ENCODE data around the gene JPH3. TPM values are rescaled to one million over a fixed set of nuclear protein-coding genes. Genes with fewer than 3 reads are reported as not detected.

JPH3 gene
- polyA plus RNA-seq, 2 of the 4 experiments (the other 2 are of a cell fraction): 0.36 to 1.6 TPM

DNA sequence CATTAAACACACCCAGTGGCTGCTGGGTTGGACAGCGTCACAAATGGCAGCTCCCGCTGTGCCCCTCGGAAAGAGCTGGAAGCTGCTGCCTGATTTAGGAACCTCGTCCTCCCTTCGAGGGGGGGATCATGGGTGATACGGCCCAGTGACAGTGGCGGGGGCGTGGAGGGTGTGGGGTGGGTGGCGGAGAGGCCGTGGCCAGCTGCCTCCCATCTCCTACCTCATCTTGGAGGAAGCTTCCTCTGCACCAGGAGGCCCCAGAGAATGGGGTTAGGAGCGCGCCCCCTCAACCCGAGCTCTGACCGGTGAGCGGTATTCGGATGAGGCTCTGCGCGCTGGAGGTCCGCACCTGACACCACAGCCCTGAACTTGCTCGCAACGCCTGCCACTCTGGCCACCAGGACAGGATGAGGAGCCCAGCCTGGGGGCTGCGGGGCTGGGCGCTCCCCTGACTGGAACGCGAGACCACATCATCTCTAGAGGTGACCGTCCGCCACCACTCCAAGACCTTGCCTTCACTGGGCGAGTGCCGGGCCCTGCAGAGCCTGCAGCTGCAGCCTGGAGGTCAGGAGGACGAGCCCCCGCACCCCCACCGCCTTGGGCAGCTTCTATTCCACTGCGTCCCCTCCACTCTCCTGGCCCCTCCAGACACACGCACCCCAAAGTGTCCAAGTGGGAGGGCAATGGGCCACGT is 82.5 kb downstream of the JPH3 start:
- no peak for DNase-seq (ENCODE audit: low read depth in 1 of 2, low spot score in 1 of 2)
- TF ChIP-seq RAD21 (conservative IDR thresholded peaks at IDR 0.05 in 1 of 2, IDR thresholded peaks at IDR 0.05 in 1 of 2) (no peak), HEYL (CRISPR knock-in tag; IDR thresholded peaks at IDR 0.05) (no peak), NPAS2 (CRISPR knock-in tag; IDR thresholded peaks at IDR 0.05; ENCODE audit: borderline replicate concordance) (no peak), BCL3 (IDR thresholded peaks at IDR 0.05) (no peak), CBX8 (IDR thresholded peaks at IDR 0.05) (no peak), RFX5 (IDR thresholded peaks at IDR 0.05) (no peak), JUNB (IDR thresholded peaks at IDR 0.05) (no peak), ZC3H11A (IDR thresholded peaks at IDR 0.05) (no peak), PHF8 (IDR thresholded peaks at IDR 0.05; ENCODE audit: borderline replicate concordance, low read depth) (no peak), RARB (CRISPR knock-in tag; IDR thresholded peaks at IDR 0.05) (no peak), RNF2 (IDR thresholded peaks at IDR 0.05; ENCODE audit: borderline replicate concordance, low read depth) (no peak), SREBF2 (IDR thresholded peaks at IDR 0.05) (no peak), EP300 (IDR thresholded peaks at IDR 0.05) (no peak), SMC3 (IDR thresholded peaks at IDR 0.05) (no peak), CHD2 (IDR thresholded peaks at IDR 0.05; ENCODE audit: low read length, partially characterized antibody) (no peak), NFE2L2 (conservative IDR thresholded peaks at IDR 0.05; ENCODE audit: low read length) (no peak)
- TF ChIP-seq, protein P1, sequence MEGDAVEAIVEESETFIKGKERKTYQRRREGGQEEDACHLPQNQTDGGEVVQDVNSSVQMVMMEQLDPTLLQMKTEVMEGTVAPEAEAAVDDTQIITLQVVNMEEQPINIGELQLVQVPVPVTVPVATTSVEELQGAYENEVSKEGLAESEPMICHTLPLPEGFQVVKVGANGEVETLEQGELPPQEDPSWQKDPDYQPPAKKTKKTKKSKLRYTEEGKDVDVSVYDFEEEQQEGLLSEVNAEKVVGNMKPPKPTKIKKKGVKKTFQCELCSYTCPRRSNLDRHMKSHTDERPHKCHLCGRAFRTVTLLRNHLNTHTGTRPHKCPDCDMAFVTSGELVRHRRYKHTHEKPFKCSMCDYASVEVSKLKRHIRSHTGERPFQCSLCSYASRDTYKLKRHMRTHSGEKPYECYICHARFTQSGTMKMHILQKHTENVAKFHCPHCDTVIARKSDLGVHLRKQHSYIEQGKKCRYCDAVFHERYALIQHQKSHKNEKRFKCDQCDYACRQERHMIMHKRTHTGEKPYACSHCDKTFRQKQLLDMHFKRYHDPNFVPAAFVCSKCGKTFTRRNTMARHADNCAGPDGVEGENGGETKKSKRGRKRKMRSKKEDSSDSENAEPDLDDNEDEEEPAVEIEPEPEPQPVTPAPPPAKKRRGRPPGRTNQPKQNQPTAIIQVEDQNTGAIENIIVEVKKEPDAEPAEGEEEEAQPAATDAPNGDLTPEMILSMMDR (IDR thresholded peaks at IDR 0.05): no peak
- TF ChIP-seq, protein P2, sequence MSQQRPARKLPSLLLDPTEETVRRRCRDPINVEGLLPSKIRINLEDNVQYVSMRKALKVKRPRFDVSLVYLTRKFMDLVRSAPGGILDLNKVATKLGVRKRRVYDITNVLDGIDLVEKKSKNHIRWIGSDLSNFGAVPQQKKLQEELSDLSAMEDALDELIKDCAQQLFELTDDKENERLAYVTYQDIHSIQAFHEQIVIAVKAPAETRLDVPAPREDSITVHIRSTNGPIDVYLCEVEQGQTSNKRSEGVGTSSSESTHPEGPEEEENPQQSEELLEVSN (IDR thresholded peaks at IDR 0.05; ENCODE audit: borderline replicate concordance, low read depth): no peak
- TF ChIP-seq, protein P3, sequence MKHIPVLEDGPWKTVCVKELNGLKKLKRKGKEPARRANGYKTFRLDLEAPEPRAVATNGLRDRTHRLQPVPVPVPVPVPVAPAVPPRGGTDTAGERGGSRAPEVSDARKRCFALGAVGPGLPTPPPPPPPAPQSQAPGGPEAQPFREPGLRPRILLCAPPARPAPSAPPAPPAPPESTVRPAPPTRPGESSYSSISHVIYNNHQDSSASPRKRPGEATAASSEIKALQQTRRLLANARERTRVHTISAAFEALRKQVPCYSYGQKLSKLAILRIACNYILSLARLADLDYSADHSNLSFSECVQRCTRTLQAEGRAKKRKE (CRISPR knock-in tag; IDR thresholded peaks at IDR 0.05; ENCODE audit: low read depth): no peak
- TF ChIP-seq, protein P4, sequence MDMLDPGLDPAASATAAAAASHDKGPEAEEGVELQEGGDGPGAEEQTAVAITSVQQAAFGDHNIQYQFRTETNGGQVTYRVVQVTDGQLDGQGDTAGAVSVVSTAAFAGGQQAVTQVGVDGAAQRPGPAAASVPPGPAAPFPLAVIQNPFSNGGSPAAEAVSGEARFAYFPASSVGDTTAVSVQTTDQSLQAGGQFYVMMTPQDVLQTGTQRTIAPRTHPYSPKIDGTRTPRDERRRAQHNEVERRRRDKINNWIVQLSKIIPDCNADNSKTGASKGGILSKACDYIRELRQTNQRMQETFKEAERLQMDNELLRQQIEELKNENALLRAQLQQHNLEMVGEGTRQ (IDR thresholded peaks at IDR 0.05): no peak
- Histone ChIP-seq H3K4me3 (no peak overlapping the region), H3K4me2 (no peak overlapping the region), H3K9me3 (no peaks in the 10 kb centered on the region), H3K27ac (no peak overlapping the region), H3K4me1 (no peaks in the 10 kb centered on the region)
- ChIA-PET POLR2A (no interaction called here), CTCF (interaction anchor here (1.0 to 1.7 kb wide), 3 partner anchors 19 to 187 kb away, joined by 3 to 4 read pairs (median 4); no protein-coding TSS in a partner anchor)
- no peak for FAIRE-seq
- ATAC-seq: no peak
- WGBS (ENCODE audit: missing lambda C conversion rate): 79% methylated on average over 25 of the region's 35 CpGs

DNA sequence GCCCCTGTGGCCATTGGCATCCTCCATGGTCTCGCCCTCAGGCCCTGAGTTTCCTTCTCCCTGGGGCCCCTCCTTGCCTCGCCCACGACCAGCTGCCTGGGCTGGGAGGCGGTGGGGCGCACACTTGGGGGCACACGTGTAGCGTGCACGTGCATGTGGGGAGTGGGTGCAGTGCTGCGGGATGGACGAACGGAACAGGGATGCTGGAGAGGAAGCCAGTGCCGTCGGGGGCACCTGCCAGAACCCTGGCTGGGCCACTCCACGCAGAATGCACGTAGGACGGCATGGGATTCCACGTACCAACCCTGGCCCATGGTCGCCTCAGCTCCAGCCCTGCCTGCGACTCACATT is 83.1 kb downstream of the JPH3 start:
- ChIA-PET POLR2A (no interaction called here), CTCF (interaction anchor here (1.1 kb wide), 1 partner anchor 186 kb away, joined by 3 read pairs; no protein-coding TSS in a partner anchor)
- H3K27ac ChIP-seq: no peak overlapping the region
- DNase-seq (ENCODE audit: low read depth in 1 of 2, low spot score in 1 of 2) (no peak), ATAC-seq (no peak), FAIRE-seq (no peak)
- H3K9me3 ChIP-seq: no peaks in the 10 kb centered on the region
- H3K4me3 ChIP-seq: no peak overlapping the region
- H3K4me2 ChIP-seq: no peak overlapping the region
- no peaks in the 10 kb centered on the region for H3K4me1 ChIP-seq
- TF ChIP-seq PBX3 (IDR thresholded peaks at IDR 0.05) (no peak), ESRRA (IDR thresholded peaks at IDR 0.05; ENCODE audit: borderline replicate concordance, low read length) (no peak), EHF (CRISPR knock-in tag; IDR thresholded peaks at IDR 0.05) (no peak), HOXA7 (CRISPR knock-in tag; IDR thresholded peaks at IDR 0.05) (no peak), CBX8 (IDR thresholded peaks at IDR 0.05) (no peak), TP53 (CRISPR knock-in tag; IDR thresholded peaks at IDR 0.05) (no peak), KDM5A (IDR thresholded peaks at IDR 0.05) (no peak), NPAS2 (CRISPR knock-in tag; IDR thresholded peaks at IDR 0.05; ENCODE audit: borderline replicate concordance) (no peak), SMC3 (IDR thresholded peaks at IDR 0.05) (no peak), HOXB5 (CRISPR knock-in tag; IDR thresholded peaks at IDR 0.05) (no peak), HDAC2 (IDR thresholded peaks at IDR 0.05) (no peak), EP300 (IDR thresholded peaks at IDR 0.05) (no peak), RARB (CRISPR knock-in tag; IDR thresholded peaks at IDR 0.05) (no peak)
- TF ChIP-seq, protein P3 (CRISPR knock-in tag; IDR thresholded peaks at IDR 0.05; ENCODE audit: low read depth): no peak
- whole genome bisulfite sequencing (ENCODE audit: missing lambda C conversion rate): 81% methylated on average over 19 of the region's 19 CpGs
